H9 (cell line): ENCODE data around the gene INPP5A. TPM values are rescaled to one million over a fixed set of nuclear protein-coding genes. Genes with fewer than 3 reads are reported as not detected.

Source experiments
- DNase-seq: peaks from one replicate; pipeline ENCODE4 v3.0.0-alpha.2; 2017
- H2AFZ ChIP-seq: one replicate; pipeline ENCODE4 v1.6.1; 2013; ENCODE audit warnings: mild to moderate bottlenecking, low read length, control low read depth, moderate library complexity
- H2AK5ac ChIP-seq: 2 replicates; pipeline ENCODE4 v1.6.1; 2013; ENCODE audit warnings: low read length, control low read depth, mixed read lengths; ENCODE audit not compliant: insufficient read length
- H2BK120ac ChIP-seq: one replicate; pipeline ENCODE4 v1.6.1; 2013; ENCODE audit warnings: low read depth, mild to moderate bottlenecking, low read length, control low read depth, inconsistent platforms; ENCODE audit not compliant: poor library complexity, severe bottlenecking
- H2BK12ac ChIP-seq: 2 replicates; pipeline ENCODE4 v1.6.1; 2013; ENCODE audit warnings: low read length, control low read depth, mixed read lengths, low read depth; ENCODE audit not compliant: insufficient read length
- H2BK15ac ChIP-seq: 2 replicates; pipeline ENCODE4 v1.6.1; 2013; ENCODE audit warnings: low read depth, low read length, control low read depth
- H2BK20ac ChIP-seq: one replicate; pipeline ENCODE4 v1.6.1; 2013; ENCODE audit warnings: low read depth, mild to moderate bottlenecking, low read length, control low read depth, inconsistent platforms; ENCODE audit not compliant: poor library complexity, severe bottlenecking
- H2BK5ac ChIP-seq: 2 replicates; pipeline ENCODE4 v1.6.1; 2013; ENCODE audit warnings: low read length, control low read depth, mixed read lengths; ENCODE audit not compliant: insufficient read length
- H3K14ac ChIP-seq: 2 replicates; pipeline ENCODE4 v1.6.1; 2013; ENCODE audit warnings: low read length, control low read depth; ENCODE audit not compliant: insufficient read depth
- H3K18ac ChIP-seq: 2 replicates; pipeline ENCODE4 v1.6.1; 2013; ENCODE audit warnings: low read depth, mild to moderate bottlenecking, mixed read lengths, low read length, control low read depth; ENCODE audit not compliant: insufficient read length
- H3K23ac ChIP-seq: 2 replicates; pipeline ENCODE4 v1.6.1; 2013; ENCODE audit warnings: low read length, control low read depth, mixed read lengths, low read depth; ENCODE audit not compliant: insufficient read length
- H3K23me2 ChIP-seq: 2 replicates; pipeline ENCODE4 v1.6.1; 2013; ENCODE audit warnings: low read depth, mild to moderate bottlenecking, mixed read lengths, low read length, control low read depth; ENCODE audit not compliant: insufficient read length, poor library complexity, severe bottlenecking
- H3K27ac ChIP-seq: 2 replicates; pipeline ENCODE4 v1.5.1; 2013; ENCODE audit warnings: low read length, control low read depth, mixed read lengths, low read depth; ENCODE audit not compliant: insufficient read length
- H3K27me3 ChIP-seq: 2 replicates; pipeline ENCODE4 v1.6.1; 2013; ENCODE audit warnings: low read length, control low read depth, inconsistent platforms; ENCODE audit not compliant: insufficient read depth
- H3K4ac ChIP-seq: 2 replicates; pipeline ENCODE4 v1.6.1; 2013; ENCODE audit warnings: low read depth, mild to moderate bottlenecking, control low read depth, inconsistent platforms, low read length, moderate library complexity
- H3K4me1 ChIP-seq: 2 replicates; pipeline ENCODE4 v1.6.1; 2013; ENCODE audit warnings: low read length, control low read depth, inconsistent platforms; ENCODE audit not compliant: insufficient read depth
- H3K4me2 ChIP-seq: 2 replicates; pipeline ENCODE4 v1.6.1; 2013; ENCODE audit warnings: low read length, control low read depth, mixed read lengths; ENCODE audit not compliant: insufficient read length, insufficient read depth
- H3K56ac ChIP-seq: 2 replicates; pipeline ENCODE4 v1.6.1; 2013; ENCODE audit warnings: low read depth, mild to moderate bottlenecking, mixed read lengths, low read length, control low read depth; ENCODE audit not compliant: insufficient read length
- H3K79me1 ChIP-seq: 2 replicates; pipeline ENCODE4 v1.6.1; 2013; ENCODE audit warnings: low read depth, mild to moderate bottlenecking, moderate library complexity, low read length, control low read depth, inconsistent platforms; ENCODE audit not compliant: insufficient read depth, poor library complexity, severe bottlenecking
- H3K79me2 ChIP-seq: 2 replicates; pipeline ENCODE4 v1.6.1; 2013; ENCODE audit warnings: low read length, control low read depth, inconsistent platforms; ENCODE audit not compliant: insufficient read depth
- H3K9ac ChIP-seq: 2 replicates; pipeline ENCODE4 v1.6.1; 2013; ENCODE audit warnings: low read length, control low read depth, mixed read lengths; ENCODE audit not compliant: insufficient read length; ENCODE audit errors: extremely low read depth
- H3K9me3 ChIP-seq: one replicate; pipeline ENCODE4 v1.6.1; 2013; ENCODE audit warnings: low read depth, low read length, inconsistent platforms; ENCODE audit not compliant: control insufficient read depth
- H3T11ph ChIP-seq: one replicate; pipeline ENCODE4 v1.6.1; 2013; ENCODE audit warnings: mild to moderate bottlenecking, low read length, control low read depth, inconsistent platforms
- H4K20me1 ChIP-seq: one replicate; pipeline ENCODE4 v1.6.1; 2013; ENCODE audit not compliant: control insufficient read depth, insufficient read length, insufficient read depth
- H4K5ac ChIP-seq: 2 replicates; pipeline ENCODE4 v1.6.1; 2013; ENCODE audit warnings: low read depth, mild to moderate bottlenecking, mixed read lengths, low read length, control low read depth; ENCODE audit not compliant: insufficient read length
- H4K8ac ChIP-seq: replicated peaks from 2 replicates; pipeline ENCODE4 v1.6.1; 2013; ENCODE audit warnings: low read length, control low read depth, mixed read lengths, low read depth; ENCODE audit not compliant: insufficient read length
- H4K91ac ChIP-seq: 2 replicates; pipeline ENCODE4 v1.6.1; 2013; ENCODE audit warnings: low read depth, mild to moderate bottlenecking, moderate library complexity, mixed read lengths, low read length, control low read depth; ENCODE audit not compliant: insufficient read length
- H3K27ac Mint-ChIP-seq, 3 experiments: 2 replicates in 2 of 3; 3 replicates in 1 of 3; pipeline ENCODE4 v1.8.0; 2020 to 2021; ENCODE audit warnings: mixed read lengths in 3 of 3, mild to moderate bottlenecking in 1 of 3, moderate library complexity in 1 of 3
- H3K27me3 Mint-ChIP-seq: 2 replicates; pipeline ENCODE4 v1.8.0; 2021; ENCODE audit warnings: low read depth, mild to moderate bottlenecking, moderate library complexity, mixed read lengths
- H3K36me3 Mint-ChIP-seq, 3 experiments: 2 replicates in 2 of 3; 3 replicates in 1 of 3; pipeline ENCODE4 v1.8.0; 2020 to 2021; ENCODE audit warnings: low read depth in 3 of 3, mixed read lengths in 3 of 3; ENCODE audit not compliant: insufficient read depth in 1 of 3
- H3K4me1 Mint-ChIP-seq, 2 experiments: 2 replicates each; pipeline ENCODE4 v1.8.0; 2020; ENCODE audit warnings: mixed read lengths in 2 of 2
- H3K4me3 Mint-ChIP-seq, 2 experiments: 2 replicates in 1 of 2; 3 replicates in 1 of 2; pipeline ENCODE4 v1.8.0; 2020 to 2021; ENCODE audit warnings: mild to moderate bottlenecking in 2 of 2, mixed read lengths in 2 of 2, moderate library complexity in 1 of 2
- H3K9me3 Mint-ChIP-seq, 2 experiments: 2 replicates in 1 of 2; 3 replicates in 1 of 2; pipeline ENCODE4 v1.8.0; 2020; ENCODE audit warnings: mild to moderate bottlenecking in 2 of 2, mixed read lengths in 2 of 2, moderate library complexity in 1 of 2
- WGBS: extraction: QIAGEN DNeasy Blood & Tissue Kit; methylation state at CpG from one replicate; pipeline ENCODE4 v1.1.7; 2013; ENCODE audit warnings: missing lambda C conversion rate, low lambda C conversion rate, mixed read lengths; ENCODE audit not compliant: insufficient read length; ENCODE audit errors: extremely low coverage; 5-methylcytosine and 5-hydroxymethylcytosine counted together
- total RNA-seq: library from RNA; stranded (reverse); gene quantifications from 2 replicates; pipeline ENCODE4 v1.2.1, GENCODE V29; 2021
- TF ChIP-seq, protein P1 (sequence below): fragments of 200-600 bp; sonication (generic); conservative IDR thresholded peaks from 3 replicates; pipeline ENCODE4 v1.8.0; 2021; ENCODE audit warnings: antibody characterized with exemption, mild to moderate bottlenecking

INPP5A gene
- total RNA-seq, 1 experiment from 2014 or later: 17.7 TPM

DNA sequence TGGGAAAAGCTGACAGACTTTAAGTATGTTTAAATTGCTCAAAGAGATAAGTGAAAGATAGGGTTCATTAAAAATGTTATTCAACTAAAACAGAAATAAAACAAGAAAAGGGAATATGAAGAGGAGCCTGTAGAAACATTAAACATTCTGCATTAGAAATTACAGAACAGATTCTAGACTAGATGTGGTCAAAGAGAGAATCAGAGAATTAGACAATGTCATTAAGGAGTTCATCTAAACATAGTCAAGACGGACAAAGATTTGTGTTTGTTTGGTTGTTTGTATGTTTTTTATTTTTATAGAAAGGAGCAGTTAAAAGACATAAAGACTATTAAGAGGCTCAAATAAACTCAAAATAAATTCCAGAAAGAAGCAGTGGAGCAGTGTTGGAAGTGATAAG lies 168.4 kb downstream of the INPP5A start:
- Mint-ChIP-seq H3K4me1 (peaks cover 3% of the 10 kb centered on the region in 2 experiments; a peak in 3 of 4 replicates), H3K27me3 (no peaks in the 10 kb centered on the region; the same call in 1 of the 2 replicates), H3K4me3 (no peak overlapping the region), H3K36me3 (peaks cover 19 to 40% (median 22%) of the 10 kb centered on the region in 3 experiments), H3K27ac (no peak overlapping the region), H3K9me3 (peaks cover 22 to 25% of the 10 kb centered on the region in 2 experiments)
- Histone ChIP-seq H3K18ac (no peak overlapping the region), H2BK12ac (no peak overlapping the region), H2AK5ac (no peak overlapping the region), H3K23ac (no peak overlapping the region), H3K56ac (no peak overlapping the region), H3K79me2 (no peaks in the 10 kb centered on the region), H3K9ac (no peak overlapping the region), H3K27me3 (no peaks in the 10 kb centered on the region), H3K4me1 (no peaks in the 10 kb centered on the region), H3K4me2 (no peak overlapping the region), H2BK20ac (no peak overlapping the region), H4K5ac (no peak overlapping the region), H2BK15ac (no peak overlapping the region), H2AFZ (no peak overlapping the region), H3K14ac (no peak overlapping the region), H2BK120ac (no peak overlapping the region), H3K79me1 (no peaks in the 10 kb centered on the region), H3K9me3 (no peaks in the 10 kb centered on the region), H4K20me1 (no peaks in the 10 kb centered on the region), H3K23me2 (no peaks in the 10 kb centered on the region), H4K91ac (no peak overlapping the region), H3K4ac (no peak overlapping the region), H4K8ac (no peak overlapping the region), H3T11ph (no peak overlapping the region), H3K27ac (no peak overlapping the region), H2BK5ac (no peak overlapping the region)
- TF ChIP-seq, protein P1, sequence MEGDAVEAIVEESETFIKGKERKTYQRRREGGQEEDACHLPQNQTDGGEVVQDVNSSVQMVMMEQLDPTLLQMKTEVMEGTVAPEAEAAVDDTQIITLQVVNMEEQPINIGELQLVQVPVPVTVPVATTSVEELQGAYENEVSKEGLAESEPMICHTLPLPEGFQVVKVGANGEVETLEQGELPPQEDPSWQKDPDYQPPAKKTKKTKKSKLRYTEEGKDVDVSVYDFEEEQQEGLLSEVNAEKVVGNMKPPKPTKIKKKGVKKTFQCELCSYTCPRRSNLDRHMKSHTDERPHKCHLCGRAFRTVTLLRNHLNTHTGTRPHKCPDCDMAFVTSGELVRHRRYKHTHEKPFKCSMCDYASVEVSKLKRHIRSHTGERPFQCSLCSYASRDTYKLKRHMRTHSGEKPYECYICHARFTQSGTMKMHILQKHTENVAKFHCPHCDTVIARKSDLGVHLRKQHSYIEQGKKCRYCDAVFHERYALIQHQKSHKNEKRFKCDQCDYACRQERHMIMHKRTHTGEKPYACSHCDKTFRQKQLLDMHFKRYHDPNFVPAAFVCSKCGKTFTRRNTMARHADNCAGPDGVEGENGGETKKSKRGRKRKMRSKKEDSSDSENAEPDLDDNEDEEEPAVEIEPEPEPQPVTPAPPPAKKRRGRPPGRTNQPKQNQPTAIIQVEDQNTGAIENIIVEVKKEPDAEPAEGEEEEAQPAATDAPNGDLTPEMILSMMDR: no peak
- 100% methylated on average over 1 of the region's 1 CpG for WGBS
- no peak for DNase-seq
